ENCODE data around the gene CORO6.

CORO6 gene

DNA sequence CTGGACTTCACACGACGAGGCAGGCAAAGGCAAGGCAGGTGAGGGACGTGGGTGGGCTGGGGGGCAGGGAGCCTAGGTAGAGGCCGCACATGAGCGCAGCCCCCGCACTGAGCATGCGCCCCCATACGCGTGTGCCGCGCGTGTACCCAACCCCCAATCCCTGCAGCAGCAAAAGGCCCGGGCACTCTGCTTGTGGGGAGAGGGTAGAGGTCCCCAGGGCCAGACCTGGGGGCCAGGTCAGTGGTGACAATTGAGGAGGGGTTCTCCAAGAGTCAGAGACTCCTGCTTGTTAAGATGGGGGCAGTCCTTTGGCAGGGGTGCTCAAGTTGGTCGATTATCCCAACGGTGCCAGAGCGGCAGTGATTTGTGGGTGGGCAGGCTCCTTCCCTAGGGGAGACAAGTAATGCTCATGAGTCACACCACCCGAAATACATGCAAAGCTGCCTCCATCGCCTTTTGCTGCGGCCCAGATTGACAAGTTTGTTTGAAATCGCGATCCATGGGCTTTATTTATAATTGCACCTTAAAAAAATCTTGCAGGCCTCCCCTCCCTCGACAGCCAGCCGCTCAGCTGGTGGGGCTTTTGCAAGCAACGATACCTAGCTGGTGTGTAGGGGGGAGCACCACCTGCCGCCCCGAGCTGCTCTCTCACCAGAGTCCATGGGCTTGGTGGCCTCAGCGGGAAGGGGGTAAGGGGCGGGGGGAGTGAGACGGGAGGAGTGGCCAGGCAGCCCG, 32.1 kb downstream of the CORO6 start:
- peak; percentile 58 for DNase-seq (ENCODE audit: low spot score)

DNA sequence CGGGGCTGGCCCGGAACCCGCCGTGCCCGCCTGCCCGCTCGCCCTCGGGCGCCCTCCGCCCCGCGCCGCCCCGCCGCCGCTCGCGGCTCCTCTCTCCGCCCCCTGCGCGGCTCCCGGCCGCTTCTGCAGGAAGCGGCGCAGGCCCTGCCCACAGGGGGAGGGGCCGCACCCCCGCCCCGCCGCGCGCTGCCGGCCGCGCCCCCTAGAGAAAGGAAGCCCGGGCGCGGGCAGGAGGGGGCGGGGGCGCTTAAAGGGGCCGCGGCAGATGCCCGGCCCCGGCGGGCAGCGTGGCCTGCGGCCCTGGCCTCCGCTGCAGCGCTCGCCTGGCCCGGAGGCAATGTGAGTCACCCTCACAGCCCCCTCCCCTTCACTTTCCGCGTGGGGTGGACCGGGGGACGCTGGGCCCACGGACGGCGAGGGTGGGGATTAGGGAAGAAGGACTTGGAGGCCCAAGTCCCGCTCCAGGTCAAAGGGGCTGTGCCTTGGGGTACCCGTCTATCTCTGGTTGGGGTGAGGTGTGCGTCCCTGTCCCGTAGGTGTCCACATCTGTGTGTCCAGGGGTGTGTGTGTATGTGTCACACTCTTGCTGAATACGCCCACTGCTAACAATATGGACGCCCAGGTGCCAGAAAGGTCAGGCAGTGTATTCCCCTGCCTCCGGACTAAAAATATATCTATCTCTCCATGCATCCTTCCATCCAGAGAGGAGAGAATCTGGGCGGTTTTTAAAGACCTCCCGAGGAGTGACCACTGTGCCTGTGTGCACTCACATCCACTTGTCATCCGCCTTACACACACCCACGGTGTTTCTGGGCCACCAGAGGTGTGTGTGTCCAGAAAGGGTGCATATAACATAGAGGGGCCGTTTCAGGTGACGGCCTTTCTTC, 32.9 kb downstream of the CORO6 start, which contains the start of gene GIT1:
TSS of gene GIT1 (minus strand) at position 125 of the 887 bp plus-strand sequence. CDS start 270 bp downstream, outside the sequence.
- peak; percentile 84 for DNase-seq (ENCODE audit: low spot score)

DNA sequence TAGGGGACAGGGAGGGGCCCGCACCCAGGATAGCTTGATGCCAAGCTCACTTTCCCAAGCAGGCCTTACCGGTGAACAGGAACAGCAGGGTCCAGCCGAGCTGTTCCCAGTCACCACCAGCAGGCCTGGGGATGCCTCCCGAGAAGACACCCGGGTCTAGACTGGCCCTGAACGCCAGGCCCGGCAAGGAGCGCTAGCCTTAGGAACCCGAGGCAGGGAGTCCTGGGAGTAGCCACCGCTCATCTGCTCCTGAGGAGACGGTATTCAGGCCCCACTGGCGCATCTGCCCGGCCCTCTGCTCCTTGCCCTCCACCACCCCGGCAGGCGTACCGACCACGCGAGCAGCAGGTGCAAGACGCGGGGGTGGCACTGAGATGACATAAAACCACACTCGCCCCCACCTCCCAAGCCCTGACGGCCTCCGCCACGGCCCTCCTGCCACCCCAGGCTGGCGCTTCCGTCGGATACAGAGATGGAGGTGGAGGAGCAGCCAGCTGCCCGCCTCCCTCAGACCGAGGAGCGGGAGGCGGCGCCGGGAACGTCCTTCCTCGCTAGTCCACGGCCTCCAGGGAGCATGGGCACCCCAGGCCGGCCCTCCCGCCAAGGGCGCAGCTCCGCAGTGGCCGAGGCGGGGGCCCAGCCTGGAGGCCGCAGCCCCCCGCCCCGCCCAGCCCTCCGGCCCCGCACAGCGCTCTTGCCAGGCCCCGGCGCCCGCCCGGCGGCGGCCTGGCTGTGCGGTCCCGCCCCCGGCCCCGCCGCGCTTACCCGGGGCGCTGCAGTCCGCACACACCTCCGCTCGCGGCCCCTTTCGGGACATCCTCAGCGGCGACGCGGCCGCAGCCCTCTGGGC, 33.9 kb downstream of the CORO6 start:
- peak; percentile 28 for DNase-seq (ENCODE audit: low spot score)

DNA sequence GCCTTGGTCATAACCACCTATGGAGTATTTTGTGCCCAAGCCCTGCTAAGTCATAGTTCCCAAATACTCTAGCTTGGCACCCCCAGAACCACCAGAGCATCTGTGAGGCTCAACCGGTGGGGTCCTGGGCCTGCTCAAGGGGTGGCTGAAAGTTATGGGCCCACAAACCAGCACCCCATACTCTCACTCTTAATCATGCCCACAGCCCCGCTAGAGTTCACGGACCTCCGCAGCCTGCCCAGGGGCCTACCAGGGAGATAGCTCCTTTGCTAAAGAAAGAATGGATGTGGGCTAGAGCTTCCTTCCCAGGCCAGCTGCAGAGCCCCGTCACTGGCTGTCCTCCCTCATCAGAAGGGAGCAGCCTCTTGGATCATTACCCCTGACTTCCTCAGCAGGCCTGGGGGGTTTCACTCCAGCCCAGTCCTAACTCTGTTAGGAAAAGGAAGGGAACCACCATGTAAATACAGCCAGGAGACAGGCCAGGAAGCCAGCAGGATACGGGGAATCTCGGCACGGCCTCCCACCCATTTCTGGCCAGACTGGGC, 34.6 kb downstream of the CORO6 start:
- no peak for DNase-seq (ENCODE audit: low spot score)

DNA sequence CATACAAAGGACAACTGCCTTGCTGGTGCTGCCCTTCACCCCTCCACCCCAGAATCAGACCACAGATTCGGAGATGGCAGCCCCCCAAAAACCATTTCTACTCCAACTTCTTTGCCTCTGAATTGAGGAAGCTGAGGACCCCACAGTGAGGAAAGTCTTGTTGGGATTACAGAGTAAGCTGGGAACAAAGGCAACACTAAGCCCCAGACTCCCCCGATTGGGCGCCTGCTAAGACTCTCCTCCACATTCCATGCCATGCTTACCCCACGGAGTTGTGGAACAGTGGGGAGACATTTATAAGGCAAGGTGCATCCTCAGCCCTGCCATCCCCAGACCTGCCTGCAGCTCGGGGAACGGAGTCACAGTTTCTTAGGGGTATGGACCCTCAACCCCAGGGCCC, 35.1 kb downstream of the CORO6 start:
- DNase-seq (ENCODE audit: low spot score) = no peak

DNA sequence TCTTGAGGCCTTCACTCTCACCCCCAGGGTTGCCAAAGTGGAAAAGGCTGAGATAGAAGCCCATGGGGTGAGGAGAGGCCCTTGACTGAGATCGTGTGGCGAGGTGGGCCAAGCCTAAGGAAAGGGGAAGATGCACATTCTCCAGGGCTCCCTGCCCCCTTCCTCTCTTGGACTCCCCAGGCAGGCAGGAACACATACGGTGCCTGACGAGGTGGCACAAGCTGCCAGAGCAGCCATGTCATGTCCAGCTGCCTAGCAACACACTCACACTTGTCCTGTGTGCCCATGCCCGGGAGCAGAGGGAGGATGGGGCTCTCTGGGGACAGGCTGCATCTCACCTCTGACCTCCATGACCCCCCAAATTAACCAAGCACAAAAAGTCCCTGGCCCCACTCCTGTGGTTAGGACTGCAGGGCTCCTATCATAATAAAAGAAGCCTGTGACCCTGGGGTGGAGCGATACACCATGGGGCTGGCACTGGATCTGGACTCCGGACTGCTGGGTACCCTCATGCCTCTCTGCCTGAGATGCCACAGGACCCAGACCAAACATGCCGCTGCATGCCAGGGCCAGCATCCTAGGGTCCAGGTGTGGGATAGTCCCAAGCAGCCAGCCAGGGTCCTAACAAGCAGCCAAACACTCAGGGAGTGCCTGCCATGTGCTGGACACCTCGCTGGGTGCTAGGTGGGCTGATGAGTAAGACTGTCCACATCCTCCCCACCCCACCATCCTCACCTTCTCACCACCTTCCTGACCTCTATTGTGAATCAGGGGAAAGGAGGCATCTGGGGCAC, 35.8 kb downstream of the CORO6 start:
- no peak for DNase-seq (ENCODE audit: low spot score)

DNA sequence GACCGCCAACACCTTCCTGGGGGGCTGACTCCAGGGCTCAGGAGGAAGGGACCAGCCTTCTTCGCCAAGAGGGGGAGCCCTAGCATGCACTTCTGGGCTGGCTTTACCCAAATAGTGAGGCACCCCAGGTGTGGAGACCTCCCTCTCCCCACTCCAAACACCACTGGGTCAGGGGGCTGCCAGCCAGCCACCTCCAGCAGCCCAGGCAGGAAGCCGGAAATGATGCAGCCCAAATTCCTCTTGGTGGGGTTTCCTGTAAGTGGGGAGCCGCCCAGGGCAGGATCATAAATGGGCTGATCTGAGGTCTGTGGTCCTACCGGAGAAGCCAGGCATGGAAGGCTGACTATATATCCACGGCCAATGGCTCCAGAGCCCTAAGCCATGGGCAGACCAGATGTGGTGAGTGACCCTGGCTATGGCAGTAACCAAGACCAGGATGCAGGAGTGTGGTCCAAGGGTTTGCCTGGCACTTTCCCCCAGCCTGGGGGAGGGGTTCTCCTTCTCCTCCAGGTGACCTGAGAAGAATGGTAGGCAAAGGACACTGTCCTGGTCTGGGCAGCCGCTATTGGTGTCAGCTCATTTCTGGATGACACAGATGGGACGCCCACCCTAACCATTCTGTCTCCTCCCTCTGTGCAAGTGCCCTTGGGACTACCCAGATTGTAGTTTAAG, 37.5 kb downstream of the CORO6 start:
- DNase-seq (ENCODE audit: low spot score) = no peak

DNA sequence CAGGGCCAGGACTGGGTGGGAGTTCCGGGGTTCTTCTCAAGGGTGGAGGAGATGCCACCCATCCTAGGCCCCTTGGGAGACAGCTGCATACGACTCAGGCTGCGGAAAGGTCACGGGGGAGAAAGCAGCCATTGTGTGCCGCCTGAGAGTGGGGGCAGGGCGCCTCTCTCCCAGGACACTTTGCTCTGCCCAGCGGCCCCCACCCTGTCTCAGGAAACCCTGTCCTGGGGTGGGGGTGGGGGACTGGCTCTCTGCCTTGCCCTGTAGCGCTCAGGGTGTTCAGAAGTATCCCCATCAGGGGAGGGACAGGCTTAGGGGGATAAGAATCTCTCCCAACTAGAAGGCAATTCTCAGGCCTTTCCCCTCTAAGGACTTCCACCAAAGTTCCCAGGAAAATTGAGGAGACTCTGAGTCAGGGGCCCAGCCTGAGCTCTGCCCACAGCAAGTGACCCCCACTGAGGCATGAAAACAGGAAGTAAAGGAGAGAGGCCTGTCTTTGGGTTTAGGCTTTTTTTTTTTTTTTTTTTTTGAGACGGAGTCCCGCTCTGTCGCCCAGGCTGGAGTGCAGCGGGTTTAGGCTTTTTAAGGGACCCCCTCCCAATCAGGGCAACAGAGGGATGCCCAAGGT, 38.1 kb downstream of the CORO6 start:
- no peak for DNase-seq (ENCODE audit: low spot score)

DNA sequence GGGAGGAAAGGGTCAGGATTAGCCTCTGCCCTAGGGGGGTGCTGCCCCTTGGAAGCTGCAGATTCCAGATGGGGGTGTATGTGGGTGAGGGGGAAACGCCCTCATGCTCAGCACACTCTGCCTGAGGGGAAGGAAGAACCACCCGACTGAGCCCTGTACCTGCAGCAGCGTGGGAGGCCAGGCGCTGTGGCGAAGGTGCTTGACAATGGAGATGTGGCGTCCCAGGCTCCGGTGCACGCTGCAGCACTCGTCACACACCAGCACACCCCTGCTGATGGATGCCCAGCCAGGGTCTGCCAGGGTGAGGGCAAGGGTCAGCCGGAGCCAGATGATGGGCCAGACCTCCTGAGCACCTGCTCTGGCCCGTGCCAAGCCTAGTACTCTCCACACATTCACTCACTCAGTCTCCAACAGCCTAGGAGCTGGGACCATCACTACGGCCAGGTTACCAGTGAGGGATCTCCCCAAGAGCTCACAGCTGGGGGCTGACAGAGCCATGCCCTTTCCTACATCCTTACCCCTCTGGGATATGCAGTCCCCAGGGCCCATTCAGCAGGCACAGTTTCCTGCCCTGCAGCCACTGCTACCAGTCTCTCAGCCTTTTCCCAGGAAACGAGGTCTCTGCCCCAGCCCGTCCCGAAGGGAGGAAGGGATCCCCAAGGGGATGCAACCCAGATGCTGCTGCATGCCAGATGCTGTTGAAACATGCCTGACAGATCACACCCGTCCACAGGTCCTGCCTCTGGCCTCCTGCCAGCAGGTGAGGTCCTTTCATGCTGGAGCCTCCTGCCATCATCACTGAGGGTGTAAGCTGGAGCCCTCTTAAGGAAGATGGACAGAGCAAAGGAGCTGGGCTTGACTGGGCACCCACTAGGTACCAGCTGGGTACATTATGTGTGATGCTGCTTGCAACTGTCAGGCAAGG, 39.1 kb downstream of the CORO6 start:
- DNase-seq (ENCODE audit: low spot score) = no peak

DNA sequence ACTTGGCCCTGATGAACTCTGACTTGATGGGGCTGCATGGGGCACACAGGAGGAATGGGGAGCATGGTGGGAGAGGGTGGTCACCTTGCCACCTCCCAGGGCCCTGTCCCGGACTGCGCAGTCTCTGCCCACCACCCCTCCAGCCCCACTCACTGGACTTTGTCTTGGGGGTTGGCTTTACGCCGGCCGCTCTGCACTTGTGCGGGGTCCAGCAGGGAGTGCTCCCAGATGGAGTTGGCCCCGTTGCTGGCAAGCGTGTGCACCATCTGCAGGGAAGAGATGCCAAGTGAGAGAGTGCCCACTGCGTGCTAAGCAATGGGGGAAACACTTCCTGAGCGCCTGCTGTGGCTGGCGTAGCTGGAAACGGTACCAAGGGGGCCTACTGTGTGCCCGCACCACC, 39.9 kb downstream of the CORO6 start:
- DNase-seq (ENCODE audit: low spot score) = peak; percentile 87

DNA sequence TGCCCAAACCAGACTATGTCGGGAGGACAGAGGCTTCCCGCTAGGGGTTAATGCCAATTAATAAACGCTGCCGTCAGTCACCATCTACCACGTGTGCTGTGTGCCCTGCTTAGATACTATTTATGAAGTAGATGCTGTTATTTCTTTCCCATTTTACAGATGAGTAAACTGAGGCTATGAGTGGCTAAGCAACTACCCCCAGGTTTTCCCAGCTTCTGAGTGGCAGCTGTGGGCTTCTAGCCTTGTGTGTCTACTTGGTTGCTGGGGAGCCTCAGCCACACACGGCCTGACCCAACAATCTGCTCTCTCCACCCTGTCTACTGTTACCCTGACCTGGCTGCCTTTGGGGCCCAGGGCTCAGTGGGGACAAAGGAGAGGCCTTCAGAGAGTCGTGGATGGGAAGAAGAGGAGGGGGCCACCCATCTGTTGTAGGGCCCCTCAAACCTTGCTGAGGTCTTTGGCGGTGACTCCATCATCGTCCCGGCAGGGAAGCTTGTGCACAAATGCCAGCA, 40.4 kb downstream of the CORO6 start:
- DNase-seq (ENCODE audit: low spot score) = peak; percentile 43

DNA sequence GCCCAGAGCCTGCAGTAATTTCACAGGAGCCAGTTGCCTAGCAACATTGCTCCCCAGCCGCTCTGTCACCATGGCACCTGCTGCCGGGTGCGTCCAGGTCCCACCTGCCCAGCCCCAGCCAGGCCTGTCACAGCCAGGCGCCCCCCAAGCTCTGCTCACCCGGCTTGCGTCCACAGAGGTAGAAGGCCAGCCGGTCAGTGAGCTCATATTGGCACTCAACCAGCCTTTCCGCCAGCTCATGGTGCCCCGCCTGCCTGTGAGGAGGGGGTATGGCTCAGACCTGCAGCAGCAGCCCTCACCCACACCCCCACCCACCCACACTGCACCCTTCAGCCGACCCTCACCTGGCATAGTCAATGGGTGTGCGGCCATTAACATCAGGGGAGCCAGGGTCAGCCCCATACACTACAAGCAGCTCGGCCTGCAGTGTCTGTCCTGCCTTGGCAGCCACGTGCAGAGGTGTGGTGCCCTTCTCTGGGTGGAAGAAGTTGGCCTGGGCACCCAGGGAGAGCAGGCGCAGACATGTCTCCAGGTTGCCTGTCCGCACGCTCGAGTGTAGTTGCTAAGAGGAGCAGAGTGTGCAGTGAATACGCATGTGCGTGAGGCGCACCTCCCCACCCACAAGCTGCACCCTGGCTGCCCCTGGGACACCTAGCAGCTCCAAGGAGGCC, 41.0 kb downstream of the CORO6 start:
- peak; percentile 54 for DNase-seq (ENCODE audit: low spot score)

DNA sequence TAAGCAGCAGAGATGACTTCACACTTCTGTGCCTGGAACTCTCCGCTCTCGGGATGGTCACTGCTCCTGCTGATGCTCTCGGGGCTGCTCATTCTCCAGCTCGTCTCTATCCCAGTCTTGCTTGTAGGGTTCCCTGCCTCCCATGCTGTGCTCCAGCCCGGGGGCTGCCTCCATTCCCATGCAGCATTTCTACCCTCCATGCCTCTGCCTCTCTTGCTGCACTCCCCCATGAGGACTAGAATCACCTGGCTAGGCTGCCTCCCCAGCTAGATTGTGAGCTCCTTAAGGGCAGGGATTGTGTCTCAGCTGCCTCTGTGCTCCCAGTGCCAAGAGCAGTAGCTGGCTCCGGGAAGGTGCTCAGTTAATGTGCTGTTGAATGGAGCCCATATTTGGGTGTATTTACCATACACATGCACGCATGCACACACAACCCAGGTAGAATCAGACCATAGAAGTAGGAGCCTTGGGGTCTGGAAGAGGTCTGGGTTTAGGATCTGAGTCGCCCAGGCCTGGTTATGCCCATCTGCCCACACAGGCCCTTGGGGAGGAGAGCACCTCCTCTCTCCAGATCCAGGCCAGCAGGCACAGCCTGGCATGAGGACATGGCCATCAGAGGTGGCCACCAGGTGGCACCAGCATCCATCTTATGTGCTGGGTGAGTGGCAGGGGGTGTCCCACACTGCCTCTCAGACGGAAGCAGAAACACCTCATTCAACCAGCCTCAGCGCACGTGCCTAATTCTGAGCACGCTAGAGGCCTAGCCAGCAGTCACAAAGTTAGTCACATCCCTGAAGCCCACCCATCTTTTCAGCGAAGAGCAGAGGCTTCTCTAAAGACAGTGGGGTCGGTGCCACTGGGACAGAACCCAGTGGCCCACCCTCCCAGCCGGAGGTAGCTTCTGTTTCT, 42.6 kb downstream of the CORO6 start:
- peak; percentile 90 for DNase-seq (ENCODE audit: low spot score)

DNA sequence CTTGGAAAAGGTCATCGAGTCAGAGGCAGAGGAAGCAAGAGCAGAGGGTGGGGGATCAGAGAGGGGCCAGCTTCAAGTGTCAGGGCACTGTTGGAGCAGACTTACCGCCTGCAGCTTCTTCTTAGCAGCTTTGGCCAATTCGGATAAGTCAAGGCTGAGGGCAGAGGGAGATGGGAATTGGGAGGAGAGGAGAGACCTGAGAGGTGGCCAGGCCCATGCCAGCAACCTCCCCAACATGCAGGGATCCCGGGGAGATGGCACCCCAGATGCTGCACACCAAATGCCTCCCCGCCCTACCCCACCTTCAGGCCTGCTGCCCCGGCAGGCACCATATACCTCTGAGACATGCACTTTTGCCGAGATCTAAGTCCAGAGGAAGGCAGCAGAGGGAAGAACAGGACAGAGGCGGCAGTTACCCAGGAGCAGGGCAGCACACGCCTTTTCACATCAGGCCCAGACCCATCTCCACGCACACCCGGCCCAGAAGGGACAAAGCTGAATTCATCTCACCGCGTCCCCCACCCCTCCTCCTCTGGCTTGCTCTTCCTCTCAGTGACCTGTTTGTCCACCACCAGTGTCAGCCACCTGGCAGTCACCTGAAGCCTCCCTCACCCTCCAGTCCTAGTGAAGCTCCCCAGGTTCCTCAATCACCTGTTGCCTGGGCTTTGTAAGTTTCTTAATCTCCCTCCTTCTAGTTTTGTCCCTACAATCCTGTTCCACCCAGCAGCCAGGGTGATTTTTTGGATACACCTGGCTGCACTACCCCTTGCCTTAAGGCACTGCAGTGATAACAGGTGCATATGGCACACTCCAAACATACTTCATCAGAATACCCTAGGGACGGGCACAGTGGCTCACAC, 43.9 kb downstream of the CORO6 start:
- DNase-seq (ENCODE audit: low spot score) = no peak

DNA sequence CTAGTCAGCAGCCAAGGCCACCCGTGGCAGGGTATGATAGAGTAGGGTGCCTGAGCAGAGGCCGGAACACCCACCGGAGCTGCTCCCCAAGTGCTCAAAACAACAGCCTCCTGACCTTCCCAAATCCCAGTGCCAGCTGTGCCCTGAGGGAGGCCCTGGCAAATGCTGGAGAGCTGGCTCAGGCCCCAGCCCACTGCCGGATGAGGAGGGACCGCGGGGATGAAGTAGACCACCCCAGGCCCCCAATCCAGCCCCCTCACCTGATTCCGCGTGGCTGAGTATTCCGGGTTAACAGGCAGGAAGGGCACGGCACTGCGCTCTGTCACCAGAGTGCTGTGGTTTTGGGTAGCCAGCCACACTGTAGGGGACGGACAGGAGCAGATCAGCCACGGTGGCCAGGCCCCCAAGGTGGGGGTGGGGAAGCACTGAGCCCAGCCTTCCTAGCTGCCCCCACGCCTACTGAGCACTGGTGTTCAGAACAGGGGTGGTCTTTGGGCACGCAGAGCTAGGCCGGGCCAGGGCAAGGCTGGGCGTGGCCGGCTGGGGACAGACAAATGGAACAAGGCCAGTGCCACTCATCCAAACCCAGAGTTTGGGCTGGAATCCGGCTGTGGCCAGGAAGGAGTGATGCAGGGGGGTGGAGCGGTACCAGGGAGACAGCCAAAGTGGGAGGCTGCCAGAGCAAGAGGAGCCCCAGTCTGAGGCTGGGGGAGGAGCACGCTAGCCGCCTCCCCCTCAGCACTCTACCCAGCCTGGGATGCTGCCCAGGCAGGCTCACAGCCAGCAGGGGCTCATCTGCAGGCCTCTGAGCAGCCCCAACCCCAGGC, 45.1 kb downstream of the CORO6 start:
- DNase-seq (ENCODE audit: low spot score) = no peak

All from cerebellar cortex (tissue), 1 donor.